HepG2 (cell line): ENCODE data around the gene TNFSF15. TPM values are rescaled to one million over a fixed set of nuclear protein-coding genes. Genes with fewer than 3 reads are reported as not detected.

Experiments used
- ASH2L ChIP-seq: fragments of 300-600, 200-600 bp; sonication (generic); IDR thresholded peaks from 2 replicates; pipeline ENCODE4 v1.7.0; 2017; ENCODE audit warnings: low read depth, mild to moderate bottlenecking, moderate library complexity, mixed read lengths, low read length; ENCODE audit not compliant: insufficient read length
- CREB1 ChIP-seq, 2 experiments: fragments of 450-650 bp in 1 of 2; IDR thresholded peaks; 2 replicates each; pipeline ENCODE4 v1.6.1; 2016 to 2017; ENCODE audit warnings: control low read depth in 1 of 2, mild to moderate bottlenecking in 1 of 2, missing compliant biosample characterization in 1 of 2, missing genetic modification characterization in 1 of 2
- KDM5B ChIP-seq: sonication (generic); formaldehyde crosslinking; IDR thresholded peaks from 2 replicates; pipeline ENCODE4 v1.4.0; 2020; ENCODE audit warnings: missing genetic modification reagents, mild to moderate bottlenecking, borderline replicate concordance
- MTA3 ChIP-seq: sonication (generic); formaldehyde crosslinking; IDR thresholded peaks from 2 replicates; pipeline ENCODE4 v1.4.0; 2020; ENCODE audit warnings: missing genetic modification reagents
- POGZ ChIP-seq: sonication (generic); formaldehyde crosslinking; IDR thresholded peaks from 2 replicates; pipeline ENCODE4 v1.4.0; 2020; ENCODE audit warnings: mild to moderate bottlenecking, missing genetic modification reagents
- ZMYM3 ChIP-seq: sonication (generic); formaldehyde crosslinking; IDR thresholded peaks from 2 replicates; pipeline ENCODE4 v1.5.1; 2020; ENCODE audit warnings: mild to moderate bottlenecking, missing genetic modification reagents
- ZNF124 ChIP-seq: sonication (generic); formaldehyde crosslinking; IDR thresholded peaks from 2 replicates; pipeline ENCODE4 v1.4.0; 2020; ENCODE audit warnings: missing genetic modification reagents
- ZNF318 ChIP-seq: sonication (generic); formaldehyde crosslinking; IDR thresholded peaks from 2 replicates; pipeline ENCODE4 v1.4.0; 2020; ENCODE audit warnings: mild to moderate bottlenecking, missing genetic modification reagents
- ZNF574 ChIP-seq: sonication (generic); formaldehyde crosslinking; IDR thresholded peaks from 2 replicates; pipeline ENCODE4 v1.4.0; 2020; ENCODE audit warnings: missing genetic modification reagents
- ZNF710 ChIP-seq: sonication (generic); formaldehyde crosslinking; IDR thresholded peaks from 2 replicates; pipeline ENCODE4 v1.5.0; 2020; ENCODE audit warnings: mild to moderate bottlenecking, missing genetic modification reagents, borderline replicate concordance
- polyA plus RNA-seq, 8 experiments: library from polyadenylated mRNA; depleted of rRNA in 3 of 8; stranded (reverse) in 7 of 8; unstranded in 1 of 8; fragments of >200 nt; fragmentation: Illumina TruSeq in 4 of 8; extraction: Trizol in 4 of 8; gene quantifications; 2 replicates each; pipeline versions ENCODE4 v1.2.1 to v1.2.3, GENCODE V29; 2011 to 2016; ENCODE audit warnings: low read depth in 4 of 8, missing spikeins in 1 of 8, mixed read lengths in 1 of 8; ENCODE audit not compliant: insufficient read depth in 1 of 8
- total RNA-seq, 5 experiments: library from RNA; depleted of rRNA; stranded (reverse); fragments of >200 nt; fragmentation: Illumina TruSeq; extraction: Trizol; gene quantifications; 2 replicates each; pipeline ENCODE4 v1.2.3, GENCODE V29; 2016; ENCODE audit warnings: low read depth in 1 of 5

TNFSF15 gene
- total and polyA plus RNA-seq, 2 of the 13 experiments (the other 11 are each of a cell fraction or from before 2014, with no cell fraction given): 0.02 to 0.03 TPM

GRCh38 chr9:114757395-114757794 lies 48.4 kb downstream of the TNFSF15 start (continued):
- no peak for TF ChIP-seq ZNF318 (CRISPR knock-in tag)
- no peak for TF ChIP-seq MTA3 (CRISPR knock-in tag)
- TF ChIP-seq ZNF124 (CRISPR knock-in tag): no peak
- no peak for TF ChIP-seq ZNF710 (CRISPR knock-in tag)
- TF ChIP-seq CREB1 (IDR thresholded peaks at IDR 0.05): no peak
- no peak for TF ChIP-seq CREB1 (CRISPR knock-in tag; IDR thresholded peaks at IDR 0.05)
- no peak for TF ChIP-seq ZNF574 (CRISPR knock-in tag)
- TF ChIP-seq KDM5B (CRISPR knock-in tag): no peak
- TF ChIP-seq ASH2L: no peak
- TF ChIP-seq ZMYM3 (CRISPR knock-in tag): no peak
- no peak for TF ChIP-seq POGZ (CRISPR knock-in tag)
